OCI-LY1 (cell line): ENCODE results near the gene CFAP20DC.
"Not testable (repeated sequence)": the region's sequence is repeated elsewhere in the genome, so short reads cannot be mapped to it uniquely, and the experiment has no call there.

Experiments used
- H2AFZ ChIP-seq: fragments of 200-600 bp; sonication (generic), shearing (Covaris generic); 2 replicates; pipeline ENCODE4 v1.6.0; 2014; ENCODE audit warnings: antibody characterized with exemption, mild to moderate bottlenecking, low read length
- H3F3A ChIP-seq: fragments of 200-600 bp; sonication (generic), shearing (Covaris generic); 2 replicates; pipeline ENCODE4 v1.6.0; 2014; ENCODE audit warnings: mild to moderate bottlenecking, antibody characterized with exemption, low read length, moderate library complexity; ENCODE audit not compliant: insufficient read depth
- H3K27ac ChIP-seq: fragments of 200-600 bp; sonication (generic); 2 replicates; pipeline ENCODE4 v1.5.1; 2014; ENCODE audit warnings: low read length, mixed run types, mild to moderate bottlenecking, low read depth; ENCODE audit not compliant: poor library complexity, severe bottlenecking
- H3K27me3 ChIP-seq: fragments of 200-600 bp; sonication (generic); 2 replicates; pipeline ENCODE4 v1.6.0; 2014; ENCODE audit warnings: antibody characterized with exemption, mild to moderate bottlenecking, low read length, moderate library complexity; ENCODE audit not compliant: insufficient read depth
- H3K36me3 ChIP-seq: fragments of 200-600 bp; sonication (generic); 2 replicates; pipeline ENCODE4 v1.6.1; 2014; ENCODE audit warnings: mild to moderate bottlenecking, antibody characterized with exemption, low read length, moderate library complexity, mixed read lengths; ENCODE audit not compliant: insufficient read depth
- H3K4me1 ChIP-seq: fragments of 200-600 bp; sonication (generic); 2 replicates; pipeline ENCODE4 v1.5.1; 2014; ENCODE audit warnings: mild to moderate bottlenecking, low read length, moderate library complexity; ENCODE audit not compliant: insufficient read depth, severe bottlenecking
- H3K4me2 ChIP-seq: fragments of 200-600 bp; sonication (generic), shearing (Covaris generic); 2 replicates; pipeline ENCODE4 v1.6.1; 2014; ENCODE audit warnings: low read length
- H3K4me3 ChIP-seq: fragments of 200-600 bp; sonication (generic); 2 replicates; pipeline ENCODE4 v1.5.1; 2014; ENCODE audit warnings: low read length, low read depth, mild to moderate bottlenecking, mixed read lengths; ENCODE audit not compliant: poor library complexity, severe bottlenecking
- H3K79me2 ChIP-seq: fragments of 200-600 bp; shearing (Covaris generic); 2 replicates; pipeline ENCODE4 v1.6.1; 2016; ENCODE audit warnings: mixed run types, low read length, mixed read lengths; ENCODE audit not compliant: insufficient read depth
- H3K9ac ChIP-seq: fragments of 200-600 bp; sonication (generic), shearing (Covaris generic); 2 replicates; pipeline ENCODE4 v1.6.1; 2014; ENCODE audit warnings: mild to moderate bottlenecking, low read length, mixed read lengths
- H3K9me2 ChIP-seq: fragments of 200-600 bp; sonication (generic), shearing (Covaris generic); 2 replicates; pipeline ENCODE4 v1.6.1; 2014; ENCODE audit warnings: low read depth, mild to moderate bottlenecking, low read length, mixed read lengths
- H3K9me3 ChIP-seq: fragments of 200-600 bp; shearing (Covaris generic); 2 replicates; pipeline ENCODE4 v1.6.1; 2014; ENCODE audit warnings: low read length, mixed read lengths
- H4K20me1 ChIP-seq: fragments of 200-600 bp; sonication (generic), shearing (Covaris generic); 2 replicates; pipeline ENCODE4 v1.6.0; 2016; ENCODE audit warnings: mild to moderate bottlenecking, low read length; ENCODE audit not compliant: insufficient read depth
- CTCF ChIP-seq: fragments of 200-600 bp; sonication (generic), shearing (Covaris generic); IDR thresholded peaks from 2 replicates; pipeline ENCODE4 v1.5.1; 2017; ENCODE audit warnings: mild to moderate bottlenecking, antibody characterized with exemption, low read length, moderate library complexity, mixed read lengths
- EZH2 ChIP-seq: fragments of 200-600 bp; sonication (generic), shearing (Covaris generic); IDR thresholded peaks from 2 replicates; pipeline ENCODE4 v1.8.0; 2017; ENCODE audit warnings: borderline replicate concordance, mixed run types, mild to moderate bottlenecking, antibody characterized with exemption, low read length, moderate library complexity, mixed read lengths

The CFAP20DC gene

DNA sequence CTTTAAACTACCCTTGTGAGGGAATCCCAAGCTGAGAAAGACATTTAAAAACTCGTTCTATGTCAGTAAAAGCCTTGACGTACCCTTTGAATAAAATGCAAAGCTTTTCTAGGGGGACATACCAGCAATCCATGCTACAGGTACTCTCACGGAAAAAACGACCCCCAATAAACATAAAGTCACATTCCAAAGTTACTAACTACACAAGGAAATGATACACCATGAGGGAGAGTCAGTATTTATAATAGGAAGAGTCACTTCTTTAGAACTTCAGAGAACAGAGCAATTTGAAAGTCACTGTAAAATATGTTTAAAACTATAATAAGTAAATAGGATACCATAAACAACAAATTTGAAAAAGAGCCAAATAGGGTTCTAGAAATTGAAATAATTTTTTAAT is 63.2 kb downstream of the CFAP20DC start:
- Histone ChIP-seq H3K9me2 (no peaks in the 10 kb centered on the region), H3F3A (no peaks in the 10 kb centered on the region), H3K9ac (no peak overlapping the region), H3K79me2 (no peaks in the 10 kb centered on the region), H3K4me1 (no peaks in the 10 kb centered on the region), H3K36me3 (no peaks in the 10 kb centered on the region), H2AFZ (no peak overlapping the region), H3K27me3 (no peaks in the 10 kb centered on the region), H3K9me3 (no peaks in the 10 kb centered on the region), H3K4me2 (no peak overlapping the region), H4K20me1 (no peaks in the 10 kb centered on the region), H3K27ac (no peak overlapping the region), H3K4me3 (no peak overlapping the region)
- TF ChIP-seq EZH2: no peak
- TF ChIP-seq CTCF: no peak

GRCh38 chr3:58979840-58980239 is 70.0 kb downstream of the CFAP20DC start:
- no peak overlapping the region for H2AFZ ChIP-seq
- TF ChIP-seq EZH2 (no peak), CTCF (no peak)
- H3K27ac ChIP-seq: no peak overlapping the region
- H3K9ac ChIP-seq: no peak overlapping the region
- H3K27me3 ChIP-seq: no peaks in the 10 kb centered on the region
- H3K4me2 ChIP-seq: no peak overlapping the region
- H3F3A ChIP-seq: no peaks in the 10 kb centered on the region
- H4K20me1 ChIP-seq: no peaks in the 10 kb centered on the region
- H3K9me3 ChIP-seq: no peaks in the 10 kb centered on the region
- H3K9me2 ChIP-seq: no peaks in the 10 kb centered on the region
- no peaks in the 10 kb centered on the region for H3K79me2 ChIP-seq
- no peaks in the 10 kb centered on the region for H3K36me3 ChIP-seq
- no peak overlapping the region for H3K4me3 ChIP-seq
- no peaks in the 10 kb centered on the region for H3K4me1 ChIP-seq

DNA sequence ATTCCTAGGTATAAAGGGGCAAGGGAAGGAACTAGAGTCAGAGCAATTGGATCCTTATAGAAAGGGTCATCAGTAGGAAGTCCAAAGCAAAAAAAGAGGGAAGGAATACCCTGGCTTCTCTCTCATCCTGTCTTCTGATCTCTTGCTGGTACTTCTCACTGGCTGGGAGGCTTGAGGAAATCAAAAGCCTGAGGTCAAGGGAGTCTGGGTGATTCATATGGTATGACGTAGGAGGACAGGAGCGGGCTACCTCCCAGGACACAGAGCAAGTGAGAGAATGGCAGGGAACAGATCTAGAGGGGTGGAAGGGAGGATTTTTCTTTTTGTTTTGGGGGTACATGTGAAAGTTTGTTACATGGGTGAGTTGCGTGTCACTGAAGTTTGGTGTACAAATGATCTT is 76.0 kb downstream of the CFAP20DC start:
- H3K27ac ChIP-seq: no peak overlapping the region
- H3K4me1 ChIP-seq: no peaks in the 10 kb centered on the region
- H3K79me2 ChIP-seq: no peaks in the 10 kb centered on the region
- no peaks in the 10 kb centered on the region for H3K9me2 ChIP-seq
- no peaks in the 10 kb centered on the region for H3K36me3 ChIP-seq
- H3K9me3 ChIP-seq: no peaks in the 10 kb centered on the region
- no peak overlapping the region for H3K4me3 ChIP-seq
- H4K20me1 ChIP-seq: no peaks in the 10 kb centered on the region
- no peak for TF ChIP-seq EZH2
- TF ChIP-seq CTCF: no peak
- no peaks in the 10 kb centered on the region for H3K27me3 ChIP-seq
- H3K9ac ChIP-seq: no peak overlapping the region
- no peak overlapping the region for H2AFZ ChIP-seq
- no peaks in the 10 kb centered on the region for H3F3A ChIP-seq
- H3K4me2 ChIP-seq: no peak overlapping the region

GRCh38 chr3:58967866-58968265 is 82.0 kb downstream of the CFAP20DC start:
- H3K4me2 ChIP-seq, H3F3A ChIP-seq, H3K4me1 ChIP-seq, H3K36me3 ChIP-seq, H3K27me3 ChIP-seq, H2AFZ ChIP-seq, H4K20me1 ChIP-seq, H3K4me3 ChIP-seq, H3K9me3 ChIP-seq, H3K79me2 ChIP-seq, H3K9ac ChIP-seq, H3K27ac ChIP-seq, H3K9me2 ChIP-seq: not testable (repeated sequence)
